Measurements from ENCODE around the gene RXFP4.
"Not testable (repeated sequence)": the region's sequence is repeated elsewhere in the genome, so short reads cannot be mapped to it uniquely, and the experiment has no call there.

RXFP4 gene, protein sequence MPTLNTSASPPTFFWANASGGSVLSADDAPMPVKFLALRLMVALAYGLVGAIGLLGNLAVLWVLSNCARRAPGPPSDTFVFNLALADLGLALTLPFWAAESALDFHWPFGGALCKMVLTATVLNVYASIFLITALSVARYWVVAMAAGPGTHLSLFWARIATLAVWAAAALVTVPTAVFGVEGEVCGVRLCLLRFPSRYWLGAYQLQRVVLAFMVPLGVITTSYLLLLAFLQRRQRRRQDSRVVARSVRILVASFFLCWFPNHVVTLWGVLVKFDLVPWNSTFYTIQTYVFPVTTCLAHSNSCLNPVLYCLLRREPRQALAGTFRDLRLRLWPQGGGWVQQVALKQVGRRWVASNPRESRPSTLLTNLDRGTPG

DNA sequence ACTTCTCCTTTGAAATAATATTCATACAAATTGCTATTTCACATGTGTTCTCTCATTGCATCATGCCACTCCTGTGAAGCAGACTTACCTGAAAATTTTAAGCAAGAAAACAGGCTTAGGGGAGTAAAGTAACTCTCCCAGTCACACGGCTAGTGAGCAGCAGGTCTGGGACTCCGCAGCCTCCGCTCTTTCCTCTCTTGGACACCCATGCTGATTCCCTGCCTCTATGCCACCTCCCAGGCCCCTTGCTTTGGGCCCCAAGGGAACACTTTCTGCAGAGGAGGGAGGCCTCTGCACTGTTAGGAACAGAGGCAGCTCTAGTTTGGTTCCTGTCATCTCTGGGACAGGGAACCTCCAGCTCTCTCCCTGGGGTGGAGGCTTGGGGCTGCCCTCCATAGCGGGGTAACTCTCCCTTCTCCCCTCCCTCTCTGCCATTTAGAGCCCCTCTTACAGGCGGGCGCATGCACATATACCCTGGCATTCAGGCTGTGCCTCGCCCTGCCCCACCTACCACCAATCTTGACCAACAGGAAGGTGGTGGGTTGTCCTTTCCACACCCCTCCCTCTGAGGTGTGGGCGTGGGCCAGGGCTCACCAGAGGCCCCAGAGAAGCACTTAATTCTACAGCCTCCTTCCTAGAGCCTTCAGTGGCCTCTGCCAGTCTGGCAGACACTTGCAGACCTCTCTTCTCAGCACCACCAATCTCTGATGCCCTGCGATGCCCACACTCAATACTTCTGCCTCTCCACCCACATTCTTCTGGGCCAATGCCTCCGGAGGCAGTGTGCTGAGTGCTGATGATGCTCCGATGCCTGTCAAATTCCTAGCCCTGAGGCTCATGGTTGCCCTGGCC is at the start of gene RXFP4:
RXFP4 (plus strand) TSS at position 646 of the 852 bp plus-strand sequence; CDS start at position 718, 72 bp downstream.
- no peak for DNase-seq (ENCODE audit: low read depth in 2 of 2)

- DNase-seq (ENCODE audit: low read depth in 2 of 2): no peak
Measured at GRCh38 chr1:155892796-155893195, 48.6 kb upstream of the RXFP4 start.

DNA sequence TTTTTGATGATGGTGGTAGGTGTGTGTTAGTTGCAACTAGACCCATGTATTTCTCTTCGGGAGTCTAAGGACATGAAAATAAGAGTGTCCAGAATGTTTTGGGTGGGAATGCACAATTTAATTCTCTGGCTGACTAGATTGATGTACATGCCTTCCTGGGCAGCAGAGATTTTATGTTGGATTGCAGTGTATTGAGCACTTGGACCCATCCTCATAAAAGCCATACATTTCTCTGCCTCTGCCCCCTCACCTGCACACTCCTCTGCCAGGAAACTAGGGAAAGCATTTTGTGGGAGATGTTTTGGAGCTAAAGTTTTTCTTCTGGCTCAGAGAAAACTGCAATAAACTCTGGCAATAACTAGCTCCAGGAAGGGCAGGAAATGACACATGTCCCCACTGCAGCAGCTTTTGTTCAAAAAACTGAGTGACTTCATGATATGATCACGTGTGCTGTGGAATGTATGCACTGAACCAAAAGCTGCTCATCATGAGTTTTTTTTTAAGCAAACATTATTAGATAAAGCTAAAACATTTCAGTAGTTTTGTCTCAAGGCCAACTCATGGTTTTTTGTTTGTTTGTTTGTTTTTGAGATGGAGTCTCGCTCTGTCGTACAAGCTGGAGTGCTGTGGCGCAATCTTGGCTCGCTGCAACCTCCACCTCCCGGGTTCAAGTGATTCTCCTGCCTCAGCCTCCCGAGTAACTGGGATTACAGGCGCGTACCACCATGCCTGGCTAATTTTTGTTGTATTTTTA is 47.9 kb upstream of the RXFP4 start:
- DNase-seq (ENCODE audit: low read depth in 2 of 2): no peak

DNA sequence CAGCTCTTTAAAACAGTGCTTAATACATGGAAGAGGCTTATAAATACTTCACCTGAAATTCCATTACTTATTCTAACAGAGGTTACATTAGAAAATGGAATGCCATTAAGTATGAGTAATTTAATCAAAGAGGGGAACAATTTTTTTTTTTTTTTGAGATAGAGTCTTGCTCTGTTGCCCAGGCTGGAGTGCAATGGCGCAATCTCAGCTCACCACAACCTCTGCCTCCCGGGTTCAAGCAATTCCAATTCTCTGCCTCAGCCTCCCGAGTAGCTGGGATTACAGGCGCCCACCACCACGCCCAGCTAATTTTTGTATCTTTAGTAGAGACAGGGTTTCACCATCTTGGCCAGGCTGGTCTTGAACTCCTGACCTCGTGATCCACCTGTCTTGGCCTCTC is 45.8 kb upstream of the RXFP4 start:
- not testable (repeated sequence) for DNase-seq (ENCODE audit: low read depth in 2 of 2)

GRCh38 chr1:155896476-155896875 is 45.0 kb upstream of the RXFP4 start:
- DNase-seq (ENCODE audit: low read depth in 2 of 2): not testable (repeated sequence)

DNA sequence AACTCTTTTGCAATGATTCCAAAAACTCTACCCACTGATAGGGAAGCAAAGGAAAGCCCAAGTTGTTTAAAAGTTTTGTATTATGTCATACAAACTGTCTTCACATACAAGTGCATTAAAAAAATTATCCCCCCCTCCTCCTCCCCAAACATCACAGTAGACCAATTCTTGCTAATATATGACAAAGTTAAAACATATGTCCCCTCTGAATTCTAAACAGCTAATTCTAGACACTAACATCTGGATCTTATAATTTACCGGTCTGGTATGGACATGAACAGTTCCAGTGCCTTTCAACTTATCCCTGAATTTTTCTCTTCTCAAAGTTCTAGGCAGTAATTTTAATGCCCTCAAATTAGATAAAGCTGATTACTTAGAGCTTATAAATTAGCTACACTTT is 43.7 kb upstream of the RXFP4 start:
- DNase-seq (ENCODE audit: low read depth in 2 of 2): no peak

GRCh38 chr1:155898888-155899287 is 42.5 kb upstream of the RXFP4 start:
- no peak for DNase-seq (ENCODE audit: low read depth in 2 of 2)

DNA sequence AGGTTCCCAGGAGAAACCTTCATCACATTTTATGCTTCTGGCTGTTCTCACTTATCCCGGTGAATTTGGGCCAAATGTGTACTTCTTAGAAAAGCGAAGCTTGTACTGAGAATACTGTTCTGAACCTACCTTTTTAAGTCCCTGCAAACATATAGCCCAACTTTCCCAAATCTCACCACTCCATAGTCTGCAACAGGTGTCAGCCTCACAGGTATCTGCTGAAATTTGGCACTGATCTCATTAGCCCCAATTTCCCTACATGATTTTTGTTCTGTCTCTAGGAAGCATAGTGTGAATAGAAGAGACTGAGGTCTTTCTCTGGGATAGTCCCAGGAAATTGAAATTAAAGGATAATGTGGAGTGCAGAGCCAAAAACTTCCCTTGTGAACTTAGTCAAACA is 41.8 kb upstream of the RXFP4 start:
- DNase-seq (ENCODE audit: low read depth in 2 of 2): no peak

DNA sequence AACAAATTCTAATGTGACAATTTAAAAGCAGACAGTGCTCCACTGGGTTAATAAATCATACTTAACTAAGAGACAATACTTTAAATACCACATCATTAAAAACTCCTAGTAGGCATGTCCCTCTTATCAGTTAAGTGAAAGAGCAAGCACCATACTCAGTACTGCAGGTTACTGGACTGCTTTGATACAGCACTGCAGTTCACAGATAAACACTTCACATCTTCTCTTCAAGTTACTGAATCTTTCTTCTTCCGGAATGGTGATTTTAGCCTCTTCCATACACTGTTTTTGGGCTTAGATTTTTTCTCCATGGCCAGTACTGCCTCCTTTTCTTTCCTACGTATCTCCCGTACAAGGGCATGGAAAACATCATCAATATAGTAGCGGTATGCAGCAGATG is 41.3 kb upstream of the RXFP4 start:
- DNase-seq (ENCODE audit: low read depth in 2 of 2): no peak

GRCh38 chr1:155904261-155904660 is 37.2 kb upstream of the RXFP4 start:
- DNase-seq (ENCODE audit: low read depth in 2 of 2): no peak

DNA sequence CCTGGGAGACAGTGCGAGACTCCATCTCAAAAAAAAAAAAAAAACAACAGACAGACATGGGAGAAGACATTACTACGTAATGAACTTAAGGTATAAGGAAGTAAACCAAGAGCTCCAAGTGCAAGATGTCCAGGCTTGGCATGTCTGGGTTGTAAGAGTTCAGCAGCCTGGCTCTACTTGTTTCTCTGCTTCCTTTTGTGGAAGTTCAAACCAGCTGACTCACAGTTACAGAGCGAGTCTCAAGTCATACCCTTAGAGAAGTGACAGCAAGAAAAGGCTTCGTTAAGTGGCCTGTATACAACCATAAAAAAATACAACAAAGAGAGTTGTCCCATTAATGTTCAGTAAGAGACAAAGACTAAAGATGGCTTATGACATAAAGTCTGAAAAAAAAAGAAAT is 31.5 kb upstream of the RXFP4 start:
- no peak for DNase-seq (ENCODE audit: low read depth in 2 of 2)

GRCh38 chr1:155910621-155911121 is 30.8 kb upstream of the RXFP4 start:
- no peak for DNase-seq (ENCODE audit: low read depth in 2 of 2)

DNA sequence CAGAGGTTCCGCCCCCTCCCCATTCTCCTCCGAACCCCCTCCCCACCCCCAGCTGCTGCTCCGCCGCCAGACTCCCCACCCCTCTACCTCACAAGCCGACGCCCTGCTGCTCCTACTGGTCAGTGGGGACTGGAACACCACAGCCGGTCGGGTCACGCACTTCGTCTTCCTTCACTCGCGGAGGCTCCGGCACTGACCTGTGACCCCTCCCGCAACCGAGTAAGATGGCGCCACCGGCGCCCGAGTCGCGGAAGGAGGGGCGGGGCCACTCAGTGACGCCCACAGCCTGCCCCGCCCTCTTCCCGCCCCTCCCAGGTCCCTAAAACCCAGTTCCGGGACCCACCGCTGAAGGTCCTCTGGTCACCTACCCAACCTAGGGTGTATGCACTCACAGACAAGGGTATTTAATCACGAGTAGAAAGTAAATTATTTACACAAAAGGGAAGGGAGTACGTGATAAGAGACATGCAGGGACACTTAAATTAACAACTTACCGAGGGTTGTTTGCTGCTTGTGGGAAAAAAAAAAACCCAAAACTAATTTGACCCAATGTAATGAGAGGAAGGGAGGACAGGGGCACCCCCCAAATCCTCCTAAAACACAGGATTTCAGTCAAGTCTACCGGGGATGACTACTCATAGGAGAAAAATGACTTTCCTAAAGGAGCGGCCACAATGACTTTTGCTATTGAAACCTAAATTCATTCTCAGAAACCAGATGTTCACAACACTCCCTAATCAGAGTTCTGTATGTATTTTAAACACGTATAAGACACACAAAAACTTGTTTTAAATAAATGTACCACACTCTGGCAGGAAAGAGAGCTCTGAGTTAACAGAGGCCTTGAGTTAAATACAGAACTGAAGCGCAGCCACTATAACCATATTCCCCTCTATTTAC is 30.0 kb upstream of the RXFP4 start, which contains the start of gene RIT1:
RIT1 (minus strand) TSS at position 194 of the 900 bp plus-strand sequence. CDS start 588 bp downstream, outside the sequence.
- DNase-seq (ENCODE audit: low read depth in 2 of 2): peak; percentile 59 to 78

DNA sequence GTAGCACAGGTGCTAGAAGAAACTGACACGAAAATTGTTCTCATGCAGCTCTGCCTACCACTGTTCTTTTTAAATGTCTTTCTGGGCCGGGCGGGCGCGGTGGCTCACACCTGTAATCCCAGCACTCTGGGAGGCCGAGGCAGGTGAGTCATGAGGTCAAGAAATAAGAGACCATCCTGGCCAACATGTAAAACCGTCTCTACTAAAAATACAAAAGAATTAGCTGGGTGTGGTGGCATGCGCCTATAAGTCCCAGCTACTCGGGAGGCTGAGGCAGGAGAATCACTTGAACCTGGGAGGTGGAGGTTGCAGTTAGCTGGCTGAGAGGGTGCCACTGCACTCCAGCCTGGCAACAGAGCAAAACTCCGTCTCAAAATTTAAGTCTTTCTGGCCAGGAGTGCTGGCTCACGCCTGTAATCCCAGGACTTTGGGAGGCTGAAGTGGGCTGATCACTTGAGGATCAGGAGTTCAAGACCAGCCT is 29.3 kb upstream of the RXFP4 start:
- no peak for DNase-seq (ENCODE audit: low read depth in 2 of 2)

GRCh38 chr1:155913969-155914757 is 27.3 kb upstream of the RXFP4 start:
- DNase-seq (ENCODE audit: low read depth in 2 of 2): no peak

DNA sequence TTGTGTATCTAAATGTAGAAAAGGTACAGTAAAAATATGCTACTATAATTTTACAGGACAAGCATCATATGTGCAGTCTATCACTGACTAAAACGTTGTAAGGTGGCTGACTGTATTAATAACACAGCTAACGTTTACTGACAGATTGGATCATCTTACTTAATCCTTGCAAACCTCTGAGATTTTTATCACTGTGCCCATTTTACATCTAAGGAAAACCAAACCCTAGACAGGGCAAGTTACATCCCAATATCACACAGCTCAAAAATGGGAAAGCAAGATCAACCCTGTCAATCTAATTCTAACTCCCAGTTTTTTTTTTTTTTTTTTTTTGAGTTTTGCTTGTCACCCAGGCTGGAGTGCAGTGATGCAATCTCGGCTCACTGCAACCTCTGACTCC is 22.8 kb upstream of the RXFP4 start:
- no peak for DNase-seq (ENCODE audit: low read depth in 2 of 2)

GRCh38 chr1:155919801-155920200 is 21.6 kb upstream of the RXFP4 start:
- DNase-seq (ENCODE audit: low read depth in 2 of 2): no peak

GRCh38 chr1:155920717-155921116 is 20.7 kb upstream of the RXFP4 start:
- no peak for DNase-seq (ENCODE audit: low read depth in 2 of 2)

- DNase-seq (ENCODE audit: low read depth in 2 of 2): no peak
Measured at GRCh38 chr1:155925506-155925905, 15.9 kb upstream of the RXFP4 start.

DNA sequence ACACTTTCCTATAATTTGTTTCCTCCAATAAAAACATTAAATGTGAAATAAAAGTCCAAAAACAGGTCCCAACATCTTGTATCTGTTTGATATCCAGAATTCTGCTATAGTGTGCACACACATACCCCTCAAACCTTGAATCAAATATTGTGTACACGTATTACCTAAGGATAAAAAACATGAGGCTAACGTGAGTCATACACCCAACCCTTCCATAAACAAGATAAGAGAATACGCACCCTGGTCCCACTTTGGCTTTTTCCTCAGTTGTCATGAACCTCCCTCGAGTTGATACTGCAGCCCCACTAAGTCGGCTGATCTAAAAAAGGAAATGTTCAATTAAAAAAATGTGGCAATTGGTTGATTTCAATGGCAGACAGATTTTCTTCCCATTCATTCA is 12.4 kb upstream of the RXFP4 start:
- no peak for DNase-seq (ENCODE audit: low read depth in 2 of 2)
